H1 (cell line): ENCODE measurements around the gene SEMA4C.

Experiments used
- CBX5 ChIP-seq: fragments of 300-800, 300-1000 bp; sonication (generic); IDR thresholded peaks from 2 replicates; pipeline ENCODE4 v1.7.1; 2016; ENCODE audit warnings: antibody characterized with exemption, low read length, low read depth
- CTCF ChIP-seq, 3 experiments: IDR thresholded peaks; 1 replicate in 2 of 3; 2 replicates in 1 of 3; pipeline versions ENCODE4 v1.5.1 to v1.6.1; 2011; ENCODE audit warnings: low read length in 3 of 3, mild to moderate bottlenecking in 3 of 3, inconsistent platforms in 2 of 3, low read depth in 1 of 3, moderate library complexity in 1 of 3; ENCODE audit not compliant: insufficient read depth in 1 of 3; ENCODE audit errors: control extremely low read depth in 1 of 3
- GTF2F1 ChIP-seq: IDR thresholded peaks from 2 replicates; pipeline ENCODE4 v1.6.1; 2012; ENCODE audit warnings: low read depth, low read length, improper control_type of control experiment, borderline replicate concordance
- KDM1A ChIP-seq: fragments of 200-600, 300-600 bp; sonication (generic); IDR thresholded peaks from 2 replicates; pipeline ENCODE4 v1.7.1; 2016; ENCODE audit warnings: mild to moderate bottlenecking, low read length, borderline replicate concordance
- NRF1 ChIP-seq: IDR thresholded peaks from 2 replicates; pipeline ENCODE4 v1.6.1; 2011; ENCODE audit warnings: mild to moderate bottlenecking, low read depth, low read length, improper control_type of control experiment
- POLR2A ChIP-seq, 2 experiments: IDR thresholded peaks; 1 replicate in 1 of 2; 2 replicates in 1 of 2; pipeline ENCODE4 v1.6.1; 2011; ENCODE audit warnings: low read depth in 2 of 2, low read length in 2 of 2, mild to moderate bottlenecking in 2 of 2; ENCODE audit errors: control extremely low read depth in 1 of 2
- POLR2AphosphoS5 ChIP-seq: IDR thresholded peaks from 2 replicates; pipeline ENCODE4 v1.6.1; 2011; ENCODE audit warnings: low read depth, low read length
- SUZ12 ChIP-seq: fragments of 200-600 bp; sonication (generic); IDR thresholded peaks from 2 replicates; pipeline ENCODE4 v1.6.1; 2012; ENCODE audit warnings: mild to moderate bottlenecking, inconsistent platforms, low read length, moderate library complexity, mixed read lengths
- USF2 ChIP-seq: IDR thresholded peaks from 2 replicates; pipeline ENCODE4 v1.6.1; 2011; ENCODE audit warnings: low read length, improper control_type of control experiment
- YY1 ChIP-seq: IDR thresholded peaks from 2 replicates; pipeline ENCODE4 v1.6.1; 2011; ENCODE audit warnings: low read depth, mild to moderate bottlenecking, low read length
- TF ChIP-seq, protein P1 (sequence below): IDR thresholded peaks from 2 replicates; pipeline ENCODE4 v1.6.1; 2012; ENCODE audit warnings: inconsistent platforms

GRCh38 chr2:96885432-96886347, 15.8 kb upstream of the SEMA4C start:
- TF ChIP-seq SUZ12 (no peak), POLR2AphosphoS5 (no peak), USF2 (no peak), NRF1 (no peak), POLR2A (IDR thresholded peaks at IDR 0.05; ENCODE audit: control extremely low read depth in 1 of 2, low read depth in 2 of 2, low read length in 2 of 2) (no peak), CTCF (IDR thresholded peaks at IDR 0.05; ENCODE audit: control extremely low read depth in 1 of 3, insufficient read depth in 1 of 3, low read depth in 1 of 3, low read length in 3 of 3) (no peak), KDM1A (no peak), YY1 (no peak), CBX5 (no peak), GTF2F1 (no peak)
- TF ChIP-seq, protein P1, sequence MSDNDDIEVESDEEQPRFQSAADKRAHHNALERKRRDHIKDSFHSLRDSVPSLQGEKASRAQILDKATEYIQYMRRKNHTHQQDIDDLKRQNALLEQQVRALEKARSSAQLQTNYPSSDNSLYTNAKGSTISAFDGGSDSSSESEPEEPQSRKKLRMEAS = no peak
